SJCRH30 (cell line): ENCODE data around the gene IL5. TPM values are rescaled to one million over a fixed set of nuclear protein-coding genes. Genes with fewer than 3 reads are reported as not detected.
A peak's percentile ranks its signal among the peaks of the same experiment; 100 is the strongest.
"Not testable (repeated sequence)": the region's sequence is repeated elsewhere in the genome, so short reads cannot be mapped to it uniquely, and the experiment has no call there.

ENCODE experiments used
- DNase-seq, 2 experiments: peaks; one replicate each; pipeline ENCODE4 v3.0.0-alpha.2; 2015 to 2020
- H3K27ac ChIP-seq: fragments of 250-450 bp; sonication (Bioruptor Pico); 2 replicates; pipeline ENCODE4 v1.5.1; 2020; ENCODE audit warnings: mild to moderate bottlenecking, moderate library complexity
- H3K27me3 ChIP-seq: fragments of 250-450 bp; sonication (Bioruptor Pico); 2 replicates; pipeline ENCODE4 v1.5.1; 2020; ENCODE audit warnings: mild to moderate bottlenecking, moderate library complexity
- H3K36me3 ChIP-seq: fragments of 250-450 bp; sonication (Bioruptor Pico); 2 replicates; pipeline ENCODE4 v1.5.1; 2020; ENCODE audit warnings: mild to moderate bottlenecking, moderate library complexity
- H3K4me1 ChIP-seq: fragments of 250-450 bp; sonication (Bioruptor Pico); 2 replicates; pipeline ENCODE4 v1.5.1; 2020; ENCODE audit warnings: mild to moderate bottlenecking, moderate library complexity
- H3K4me3 ChIP-seq: fragments of 250-450 bp; sonication (Bioruptor Pico); 2 replicates; pipeline ENCODE4 v1.5.1; 2020; ENCODE audit warnings: mild to moderate bottlenecking, moderate library complexity
- H3K9me3 ChIP-seq: fragments of 250-450 bp; sonication (Bioruptor Pico); replicated peaks from 2 replicates; pipeline ENCODE4 v1.5.1; 2020; ENCODE audit warnings: mild to moderate bottlenecking, moderate library complexity
- total RNA-seq: library from RNA; depleted of rRNA; stranded (reverse); fragments of >200 nt; shearing (Covaris generic); gene quantifications from 2 replicates; pipeline ENCODE4 v1.2.3, GENCODE V29; 2014

The IL5 gene
- total RNA-seq, 1 experiment from 2014 or later, result not detected

DNA sequence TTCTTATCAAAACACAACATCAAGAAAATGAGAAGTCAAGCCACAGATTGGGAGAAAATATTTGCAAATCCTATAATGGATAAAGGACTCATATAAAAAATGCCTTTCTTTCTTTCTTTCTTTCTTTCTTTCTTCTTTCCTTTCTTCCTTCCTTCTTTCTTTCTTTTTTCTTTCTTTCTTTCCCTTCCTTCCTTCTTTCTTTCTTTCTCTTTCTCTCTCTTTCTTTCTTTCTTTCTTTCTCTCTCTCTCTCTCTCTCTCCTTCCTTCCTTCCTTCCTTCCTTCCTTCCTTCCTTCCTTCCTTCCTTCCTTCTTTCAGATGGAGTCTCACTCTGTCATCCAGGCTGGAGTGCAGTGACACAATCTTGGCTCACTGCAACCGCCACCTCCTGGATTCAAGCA is 21.3 kb downstream of the IL5 start:
- H3K27me3 ChIP-seq, H3K27ac ChIP-seq, H3K4me3 ChIP-seq, H3K4me1 ChIP-seq, DNase-seq, H3K9me3 ChIP-seq, H3K36me3 ChIP-seq: not testable (repeated sequence)

DNA sequence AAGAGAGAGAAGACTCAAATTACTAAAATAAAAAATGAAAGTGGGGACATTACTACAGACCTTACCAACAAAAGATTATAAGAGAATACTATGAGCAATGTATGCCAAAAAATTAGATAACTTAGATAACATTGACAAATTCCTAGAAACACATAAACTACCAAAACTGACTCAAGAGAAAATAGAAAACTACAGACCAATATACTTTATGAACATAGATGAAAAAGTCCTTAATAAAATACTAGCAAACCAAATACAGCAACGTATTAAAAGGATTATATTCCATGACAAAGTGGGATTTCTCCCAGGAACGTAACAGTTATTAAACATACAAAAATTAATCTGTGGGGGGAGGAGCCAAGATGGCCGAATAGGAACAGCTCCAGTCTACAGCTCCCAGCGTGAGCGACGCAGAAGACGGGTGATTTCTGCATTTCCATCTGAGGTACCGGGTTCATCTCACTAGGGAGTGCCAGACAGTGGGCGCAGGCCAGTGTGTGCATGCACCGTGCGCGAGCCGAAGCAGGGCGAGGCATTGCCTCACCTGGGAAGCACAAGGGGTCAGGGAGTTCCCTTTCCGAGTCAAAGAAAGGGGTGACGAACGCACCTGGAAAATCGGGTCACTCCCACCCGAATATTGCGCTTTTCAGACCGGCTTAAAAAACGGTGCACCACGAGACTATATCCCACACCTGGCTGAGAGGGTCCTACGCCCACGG is 29.5 kb downstream of the IL5 start:
- H3K4me1 ChIP-seq, H3K4me3 ChIP-seq, DNase-seq, H3K27me3 ChIP-seq, H3K27ac ChIP-seq, H3K9me3 ChIP-seq, H3K36me3 ChIP-seq: not testable (repeated sequence)

DNA sequence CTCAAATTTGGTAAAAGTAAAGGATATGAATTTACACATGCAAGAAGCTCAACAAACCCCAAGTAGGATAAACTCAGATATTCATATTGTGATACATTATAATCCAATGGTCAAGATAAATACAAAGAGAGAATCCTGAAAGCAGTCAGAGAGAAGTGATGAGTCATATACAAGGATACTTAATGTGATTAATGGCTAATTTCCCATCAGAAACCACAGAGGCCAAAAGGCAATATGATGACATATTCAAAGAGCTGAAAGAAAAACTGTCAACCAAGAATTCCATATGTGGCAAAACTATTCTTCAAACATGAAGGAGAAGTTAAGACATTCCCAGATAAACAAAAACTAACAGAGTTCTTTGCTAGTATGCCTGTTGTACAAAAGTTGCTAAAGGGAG is 33.2 kb downstream of the IL5 start:
- no peak for DNase-seq
- H3K4me3 ChIP-seq, result no peak overlapping the region
- H3K27me3 ChIP-seq, result no peaks in the 10 kb centered on the region
- H3K27ac ChIP-seq, result no peak overlapping the region
- no peaks in the 10 kb centered on the region for H3K4me1 ChIP-seq
- 0 out of 2 replicates have a peak, but pooled peaks cover 5% of the 10 kb centered on the region for H3K9me3 ChIP-seq
- no peaks in the 10 kb centered on the region; the same call in 1 of the 2 replicates for H3K36me3 ChIP-seq

DNA sequence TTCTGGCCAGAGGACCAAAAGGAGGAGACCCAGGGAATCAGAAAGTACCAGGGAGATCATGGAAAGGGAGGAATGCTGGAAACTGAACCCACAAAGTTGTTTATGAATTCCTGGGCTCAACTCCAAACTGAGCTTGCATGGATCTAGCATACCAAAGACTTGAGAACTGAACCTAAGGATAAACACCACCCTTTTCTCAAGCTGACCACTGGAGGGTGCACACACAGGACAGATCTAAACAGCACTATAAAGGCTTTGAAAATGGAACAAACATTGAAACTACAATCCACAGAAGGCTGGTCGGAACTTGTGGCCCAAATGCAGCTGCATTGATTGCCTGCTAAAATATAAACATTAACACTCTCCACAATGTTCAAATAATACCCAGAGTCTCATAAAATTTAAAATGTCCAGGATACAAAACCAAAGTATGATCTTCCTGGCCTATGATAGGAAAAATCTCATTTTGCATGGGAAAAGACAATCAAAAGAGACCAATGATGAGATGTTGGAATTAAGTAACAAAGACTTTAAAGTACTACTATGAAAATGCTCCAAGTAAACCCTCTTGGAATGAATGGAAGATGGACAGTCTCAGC is 37.1 kb downstream of the IL5 start:
- Histone ChIP-seq H3K36me3 (no peaks in the 10 kb centered on the region; the same call in 1 of the 2 replicates), H3K4me3 (no peak overlapping the region), H3K27me3 (no peaks in the 10 kb centered on the region), H3K27ac (no peak overlapping the region), H3K9me3 (no peaks in the 10 kb centered on the region), H3K4me1 (no peaks in the 10 kb centered on the region)
- peak in 1 of 2 experiments; percentile 60 for DNase-seq

DNA sequence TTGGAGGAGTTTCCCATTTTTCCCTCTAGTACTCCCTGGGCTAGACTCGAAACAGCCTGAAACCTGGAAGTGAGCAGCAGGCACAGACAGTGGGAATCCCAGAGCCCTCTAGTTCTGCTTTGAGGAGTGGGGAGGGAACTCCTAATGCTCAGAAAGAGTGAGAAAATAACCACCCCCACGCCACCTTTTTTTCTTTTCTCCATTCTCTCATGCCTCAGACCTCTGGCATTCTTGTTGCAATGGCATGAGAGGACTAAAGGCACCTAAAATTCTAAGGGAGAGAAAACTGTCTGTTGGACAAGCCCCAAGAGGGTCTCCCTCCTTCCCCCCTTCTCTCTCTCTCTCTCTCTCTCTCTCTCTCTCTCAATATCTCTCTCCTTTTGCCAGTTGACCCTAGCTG is 37.7 kb downstream of the IL5 start:
- no peak for DNase-seq
- H3K27ac ChIP-seq, result no peak overlapping the region

DNA sequence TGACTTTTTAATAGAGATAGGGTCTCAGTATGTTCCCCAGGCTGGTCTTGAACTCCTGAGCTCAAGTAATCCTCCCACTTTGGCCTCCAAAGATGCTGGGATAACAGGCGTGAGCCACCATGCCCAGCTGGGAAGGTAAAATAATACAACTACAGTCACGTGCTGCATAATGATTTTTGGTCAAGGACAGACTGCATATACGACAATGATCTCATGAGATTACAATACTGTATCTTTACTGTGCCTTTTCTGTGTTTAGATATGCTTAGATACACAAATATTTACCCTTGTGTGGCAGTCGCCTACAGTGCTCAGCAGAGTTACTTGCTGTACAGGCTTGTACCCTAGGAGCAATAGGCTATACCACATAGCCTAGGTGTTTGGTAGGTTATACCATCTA is 38.6 kb downstream of the IL5 start:
- Histone ChIP-seq H3K4me1 (no peaks in the 10 kb centered on the region), H3K27ac (no peak overlapping the region), H3K36me3 (no peaks in the 10 kb centered on the region; the same call in 1 of the 2 replicates), H3K4me3 (no peak overlapping the region), H3K27me3 (no peaks in the 10 kb centered on the region), H3K9me3 (no peaks in the 10 kb centered on the region)
- no peak for DNase-seq

More for the DNA sequence above, 37.7 kb downstream of the IL5 start:
- Histone ChIP-seq H3K4me3 (no peak overlapping the region), H3K9me3 (no peaks in the 10 kb centered on the region), H3K36me3 (no peaks in the 10 kb centered on the region; the same call in 1 of the 2 replicates), H3K27me3 (no peaks in the 10 kb centered on the region), H3K4me1 (no peaks in the 10 kb centered on the region)

DNA sequence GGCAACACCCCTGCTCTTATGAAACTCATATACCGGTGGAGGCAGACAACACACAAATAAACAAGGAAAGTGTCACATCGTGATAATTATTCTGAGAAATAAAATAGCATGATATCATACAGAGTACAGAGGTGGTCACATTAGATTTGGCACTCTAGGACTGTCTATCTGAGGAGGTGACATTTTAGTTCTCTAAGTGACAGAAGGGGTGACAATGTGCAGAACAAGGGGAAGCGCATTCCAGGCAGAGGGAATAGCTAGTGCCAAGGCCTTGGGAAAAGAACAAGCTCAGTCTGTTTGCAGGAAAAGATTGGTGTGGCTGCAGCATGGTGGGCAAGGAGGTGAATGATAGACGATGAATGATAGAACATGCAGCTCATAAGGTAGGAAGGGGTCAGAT is 40.1 kb downstream of the IL5 start:
- Histone ChIP-seq H3K27me3 (no peaks in the 10 kb centered on the region), H3K27ac (no peak overlapping the region), H3K4me1 (peaks cover 12% of the 10 kb centered on the region), H3K36me3 (no peaks in the 10 kb centered on the region), H3K9me3 (no peaks in the 10 kb centered on the region), H3K4me3 (no peak overlapping the region)
- DNase-seq, result no peak

DNA sequence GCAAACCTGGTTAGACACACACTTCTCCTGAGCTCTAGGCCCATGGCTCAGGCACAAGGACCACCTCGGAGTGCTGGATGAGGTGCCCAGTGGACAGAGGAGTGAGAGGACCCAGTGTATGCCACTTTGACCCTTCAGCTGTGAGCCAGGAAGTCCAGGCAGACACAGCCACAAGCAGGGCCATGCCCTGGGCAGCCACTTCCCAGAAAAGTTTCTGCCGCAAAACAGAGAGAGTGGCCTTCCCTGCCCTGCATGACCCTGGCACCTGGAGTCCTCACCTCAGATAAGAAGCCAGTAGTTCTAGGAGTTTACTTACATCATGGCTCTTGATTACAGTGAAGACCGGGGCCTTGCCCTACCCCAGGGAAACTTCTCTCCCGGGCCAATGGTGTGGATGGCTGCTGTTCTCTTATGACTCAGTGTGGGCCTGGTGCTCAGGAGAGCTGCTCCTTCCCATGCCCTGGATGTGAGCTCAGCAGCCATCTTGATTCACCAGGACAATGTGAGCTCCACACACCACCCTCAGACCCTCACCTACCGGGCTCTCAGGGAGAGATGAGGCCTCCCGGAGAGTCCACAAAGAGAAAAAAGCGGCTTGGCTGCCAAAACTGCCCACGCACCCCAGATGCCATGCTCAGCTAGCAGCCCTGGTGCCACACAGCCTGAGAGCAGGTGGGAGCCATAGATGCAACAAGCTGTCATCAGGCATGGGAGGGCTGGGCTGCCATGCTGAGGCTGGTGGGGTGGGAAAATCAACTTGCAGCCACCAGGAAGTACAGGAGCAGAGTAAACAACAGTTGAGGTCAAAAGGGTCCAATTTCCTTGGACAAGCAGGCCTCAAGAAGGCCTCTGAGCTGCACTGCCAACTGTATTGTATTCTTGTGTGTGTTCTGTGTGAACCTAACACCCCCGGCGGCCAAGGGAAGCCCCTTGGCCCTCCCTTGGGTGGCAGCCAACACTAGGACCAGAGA is 41.1 kb downstream of the IL5 start:
- DNase-seq, result no peak
- no peaks in the 10 kb centered on the region for H3K9me3 ChIP-seq
- no peaks in the 10 kb centered on the region for H3K36me3 ChIP-seq
- H3K4me3 ChIP-seq, result no peak overlapping the region
- peaks cover 22% of the 10 kb centered on the region for H3K4me1 ChIP-seq
- no peak overlapping the region for H3K27ac ChIP-seq
- H3K27me3 ChIP-seq, result no peaks in the 10 kb centered on the region

DNA sequence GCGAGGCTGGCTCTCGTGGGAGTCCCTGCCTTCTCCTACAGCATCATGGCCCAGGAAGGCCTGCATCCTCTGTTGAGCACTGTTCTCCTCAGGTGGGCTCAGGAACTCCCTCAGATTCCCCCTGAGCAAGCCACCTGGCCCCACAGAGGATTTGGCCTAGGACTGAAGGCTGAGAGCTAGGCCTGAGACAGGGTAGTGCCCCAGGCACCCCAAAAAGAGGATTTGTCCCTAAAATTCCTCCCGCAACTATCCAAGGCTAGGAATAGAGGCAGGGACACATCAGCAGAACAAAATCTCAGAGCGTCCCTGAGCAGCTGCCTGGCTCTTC is 41.7 kb downstream of the IL5 start:
- Histone ChIP-seq H3K4me1 (peaks cover 24% of the 10 kb centered on the region), H3K27me3 (no peaks in the 10 kb centered on the region), H3K27ac (no peak overlapping the region), H3K36me3 (no peaks in the 10 kb centered on the region), H3K4me3 (no peak overlapping the region), H3K9me3 (no peaks in the 10 kb centered on the region)
- DNase-seq, result no peak

DNA sequence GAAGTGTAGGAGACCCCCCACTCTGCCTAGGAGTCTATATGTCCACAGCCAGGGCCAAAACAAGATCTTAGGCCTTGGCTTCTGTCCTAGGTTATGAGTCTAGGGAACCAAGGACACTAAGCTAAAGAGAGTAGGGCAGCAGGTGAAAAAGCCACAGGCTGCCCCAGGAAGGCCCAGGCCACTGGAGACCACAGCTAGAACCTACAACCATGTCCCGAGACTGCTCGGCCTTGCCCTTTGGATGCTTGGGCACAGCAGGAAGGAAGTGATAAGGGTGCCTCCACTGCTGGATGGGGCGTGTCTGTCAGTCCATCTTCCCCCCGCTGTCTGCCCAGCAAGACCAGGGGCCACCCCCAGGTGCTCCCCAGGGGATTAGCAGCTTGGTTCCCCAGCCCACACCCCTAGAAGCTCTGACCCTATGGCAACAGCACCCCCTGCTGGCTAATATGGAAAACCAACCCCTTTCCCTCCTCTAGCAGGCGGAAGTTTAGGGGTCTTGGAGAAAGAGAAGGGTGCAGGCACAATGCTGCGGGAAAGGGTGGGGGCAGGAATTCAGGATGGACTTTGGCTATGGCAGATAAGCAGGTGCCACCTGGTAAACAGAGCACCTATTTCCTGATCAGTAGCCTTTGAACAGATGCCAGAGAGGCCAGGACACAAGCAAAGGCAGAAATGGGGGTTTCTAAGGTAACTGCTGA is 42.2 kb downstream of the IL5 start:
- no peak overlapping the region for H3K27ac ChIP-seq
- DNase-seq, result peak; percentile 69 to 89
- H3K9me3 ChIP-seq, result no peaks in the 10 kb centered on the region
- H3K36me3 ChIP-seq, result no peaks in the 10 kb centered on the region
- H3K27me3 ChIP-seq, result no peaks in the 10 kb centered on the region
- peaks cover 24% of the 10 kb centered on the region for H3K4me1 ChIP-seq
- H3K4me3 ChIP-seq, result no peak overlapping the region

DNA sequence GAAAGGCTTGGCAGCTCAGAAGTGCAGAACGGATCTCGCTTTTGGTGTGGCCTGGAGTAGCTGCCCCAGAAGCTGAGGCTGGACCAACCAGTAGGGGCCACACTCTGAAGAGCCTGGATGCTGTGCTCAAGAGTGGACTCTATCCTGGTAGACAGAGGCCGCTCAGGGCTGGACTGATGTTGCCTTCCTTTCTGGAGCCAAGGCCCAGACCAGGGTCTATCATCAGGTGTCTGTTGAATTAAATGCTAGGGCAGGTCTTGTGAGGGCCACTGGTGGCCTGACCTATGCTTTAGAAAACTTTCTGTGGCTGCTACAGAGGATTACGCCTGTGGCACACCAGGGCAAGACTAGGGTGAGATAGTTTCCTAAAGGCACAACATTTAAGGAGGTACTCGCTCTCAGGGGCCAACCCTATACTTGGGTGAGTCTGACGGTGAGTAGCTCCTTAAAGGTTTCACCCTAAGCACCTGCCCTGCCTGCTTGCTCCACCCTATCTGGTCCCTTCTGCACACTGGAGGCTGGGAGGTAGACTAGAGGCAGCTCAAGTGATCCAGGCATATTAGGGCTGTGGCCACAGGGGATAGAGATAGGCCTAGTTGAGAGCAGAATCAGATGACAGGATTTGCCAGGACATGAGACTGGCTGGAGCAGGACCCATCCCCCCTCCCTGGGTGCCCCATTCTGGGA is 42.9 kb downstream of the IL5 start:
- Histone ChIP-seq H3K27me3 (no peaks in the 10 kb centered on the region), H3K27ac (no peak overlapping the region), H3K4me1 (peaks cover 24% of the 10 kb centered on the region), H3K9me3 (no peaks in the 10 kb centered on the region), H3K36me3 (no peaks in the 10 kb centered on the region), H3K4me3 (no peak overlapping the region)
- DNase-seq, result no peak

DNA sequence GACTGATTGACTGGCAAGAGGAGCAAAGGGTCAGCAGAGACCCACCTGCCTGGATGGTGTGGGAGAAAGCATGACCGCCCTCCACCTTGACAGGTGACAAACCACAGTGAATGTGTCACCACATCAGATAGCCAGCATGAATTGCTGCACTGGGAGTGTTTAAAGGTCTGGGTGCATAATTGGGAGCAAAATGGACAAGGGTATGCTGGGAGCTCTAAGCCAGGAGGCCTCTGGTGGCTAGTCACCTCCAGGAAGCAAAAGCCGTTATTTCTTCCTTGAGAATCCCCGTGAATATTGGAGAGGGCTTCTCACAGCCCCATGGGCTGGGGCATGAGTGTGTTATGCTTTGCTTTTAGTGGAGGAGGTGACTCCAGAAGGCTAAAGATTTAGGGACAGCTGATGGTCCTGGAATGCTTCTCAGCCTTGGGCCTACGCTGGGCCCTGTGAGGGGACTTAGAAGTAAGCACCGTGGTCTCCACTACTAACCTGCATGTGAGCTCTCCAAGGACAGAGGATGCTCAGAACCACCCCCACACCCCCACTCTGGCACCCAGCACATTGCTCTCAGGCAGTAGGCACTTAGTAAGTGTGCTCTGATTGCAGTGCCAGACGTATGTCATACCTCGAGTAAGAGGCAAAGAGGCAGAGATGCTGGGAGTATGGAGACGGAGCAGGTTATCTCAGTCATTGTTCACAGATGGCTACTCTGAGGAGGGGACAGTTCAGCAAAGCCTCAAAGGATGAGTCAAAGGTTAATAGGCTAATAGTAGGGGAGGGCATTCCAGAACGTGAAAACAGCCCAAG is 43.7 kb downstream of the IL5 start:
- DNase-seq, result no peak
- peaks cover 27% of the 10 kb centered on the region for H3K4me1 ChIP-seq
- H3K9me3 ChIP-seq, result no peaks in the 10 kb centered on the region

DNA sequence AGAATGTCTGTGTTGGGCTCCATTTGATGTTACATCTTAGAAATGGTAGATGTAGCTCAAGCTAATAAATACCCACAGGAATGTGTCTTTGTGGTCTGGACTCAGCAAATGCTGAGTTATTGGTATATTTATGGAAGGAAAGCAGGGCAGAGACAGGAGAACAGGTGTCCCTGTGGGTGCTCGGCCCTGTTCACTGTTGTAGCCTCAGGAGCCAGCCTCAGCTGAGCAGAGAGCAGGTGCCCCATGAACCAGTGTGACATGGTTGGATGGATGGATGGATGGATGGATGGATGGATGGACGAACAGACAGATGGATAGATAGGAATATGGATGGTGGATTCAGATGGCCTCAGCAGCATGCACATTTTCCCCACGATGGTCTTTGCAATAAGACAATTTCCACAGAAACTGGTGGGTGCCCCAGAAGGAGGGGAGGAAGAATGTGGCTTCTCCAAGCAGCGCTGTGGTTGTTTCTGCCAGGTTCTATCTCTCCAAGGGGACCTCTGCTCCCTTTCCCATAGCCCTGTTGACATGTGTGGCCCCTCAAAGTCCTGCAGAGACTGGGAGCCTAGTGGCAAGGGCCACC is 44.5 kb downstream of the IL5 start:
- H3K9me3 ChIP-seq, result no peaks in the 10 kb centered on the region
- peaks cover 27% of the 10 kb centered on the region for H3K4me1 ChIP-seq
- no peak overlapping the region for H3K4me3 ChIP-seq
- peak; percentile 55 to 67 for DNase-seq
- H3K27me3 ChIP-seq, result no peaks in the 10 kb centered on the region
- no peaks in the 10 kb centered on the region for H3K36me3 ChIP-seq
- peak overlapping the region; percentile 50 for H3K27ac ChIP-seq

More for the DNA sequence above, 43.7 kb downstream of the IL5 start:
- no peaks in the 10 kb centered on the region for H3K36me3 ChIP-seq
- no peak overlapping the region for H3K27ac ChIP-seq
- H3K27me3 ChIP-seq, result no peaks in the 10 kb centered on the region
- no peak overlapping the region for H3K4me3 ChIP-seq
